ENCODE data around the gene NDOR1.

The NDOR1 gene

GRCh38 chr9:137232510-137232909 is 27.0 kb downstream of the NDOR1 start:
- TF ChIP-seq, protein P1, sequence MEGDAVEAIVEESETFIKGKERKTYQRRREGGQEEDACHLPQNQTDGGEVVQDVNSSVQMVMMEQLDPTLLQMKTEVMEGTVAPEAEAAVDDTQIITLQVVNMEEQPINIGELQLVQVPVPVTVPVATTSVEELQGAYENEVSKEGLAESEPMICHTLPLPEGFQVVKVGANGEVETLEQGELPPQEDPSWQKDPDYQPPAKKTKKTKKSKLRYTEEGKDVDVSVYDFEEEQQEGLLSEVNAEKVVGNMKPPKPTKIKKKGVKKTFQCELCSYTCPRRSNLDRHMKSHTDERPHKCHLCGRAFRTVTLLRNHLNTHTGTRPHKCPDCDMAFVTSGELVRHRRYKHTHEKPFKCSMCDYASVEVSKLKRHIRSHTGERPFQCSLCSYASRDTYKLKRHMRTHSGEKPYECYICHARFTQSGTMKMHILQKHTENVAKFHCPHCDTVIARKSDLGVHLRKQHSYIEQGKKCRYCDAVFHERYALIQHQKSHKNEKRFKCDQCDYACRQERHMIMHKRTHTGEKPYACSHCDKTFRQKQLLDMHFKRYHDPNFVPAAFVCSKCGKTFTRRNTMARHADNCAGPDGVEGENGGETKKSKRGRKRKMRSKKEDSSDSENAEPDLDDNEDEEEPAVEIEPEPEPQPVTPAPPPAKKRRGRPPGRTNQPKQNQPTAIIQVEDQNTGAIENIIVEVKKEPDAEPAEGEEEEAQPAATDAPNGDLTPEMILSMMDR (IDR thresholded peaks at IDR 0.05; ENCODE audit: insufficient read depth, low read length, poor library complexity, severe bottlenecking): no peak
- no peaks in the 10 kb centered on the region for H3K36me3 ChIP-seq (ENCODE audit: control insufficient read depth, insufficient read depth, low read length)
- DNase-seq (ENCODE audit: extremely low read depth, insufficient read length): no peak

DNA sequence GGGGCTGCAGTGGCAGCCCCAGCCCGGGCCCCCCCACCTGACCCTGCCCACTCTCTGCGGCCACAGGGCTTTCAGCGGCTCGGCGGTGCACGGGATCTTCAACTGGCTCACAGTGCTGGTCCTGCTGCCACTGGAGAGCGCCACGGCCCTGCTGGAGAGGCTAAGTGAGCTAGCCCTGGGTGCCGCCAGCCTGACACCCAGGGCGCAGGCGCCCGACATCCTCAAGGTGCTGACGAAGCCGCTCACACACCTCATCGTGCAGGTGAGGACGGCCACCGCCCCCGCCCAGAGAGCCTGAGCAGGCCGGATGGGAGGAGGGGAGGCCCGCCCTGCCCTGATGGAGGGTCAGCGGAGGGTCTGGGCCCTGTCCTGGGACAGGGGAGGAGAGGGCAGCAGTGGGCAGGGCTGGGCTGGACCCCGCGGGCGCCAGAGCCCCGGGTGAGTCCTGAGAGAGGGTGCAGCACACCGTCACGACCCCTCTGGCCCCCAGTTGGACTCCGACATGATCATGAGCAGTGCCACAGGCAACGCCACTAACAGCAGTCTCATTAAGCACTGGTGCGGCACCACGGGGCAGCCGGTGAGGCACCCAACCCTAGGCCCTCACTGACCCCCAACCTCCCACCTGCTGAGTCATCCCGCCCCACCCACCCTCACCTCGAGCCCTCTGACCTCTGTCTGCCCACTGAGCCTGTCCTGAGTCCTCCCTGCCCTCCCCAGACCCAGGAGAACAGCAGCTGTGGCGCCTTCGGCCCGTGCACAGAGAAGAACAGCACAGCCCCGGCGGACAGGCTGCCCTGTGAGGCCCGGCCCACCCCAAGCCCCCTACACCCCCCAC is 27.9 kb downstream of the NDOR1 start:
- no peak for DNase-seq (ENCODE audit: extremely low read depth, insufficient read length)
- H3K27me3 ChIP-seq (replicated peaks; ENCODE audit: control insufficient read depth, insufficient read depth, low read length): no peaks in the 10 kb centered on the region; the same call in 1 of the 2 replicates
- no peaks in the 10 kb centered on the region for H3K36me3 ChIP-seq (ENCODE audit: control insufficient read depth, insufficient read depth, low read length)
- TF ChIP-seq, protein P1 (IDR thresholded peaks at IDR 0.05; ENCODE audit: insufficient read depth, low read length, poor library complexity, severe bottlenecking): no peak
- no peak overlapping the region for H3K4me3 ChIP-seq (replicated peaks; ENCODE audit: low read depth, low read length)

More at GRCh38 chr9:137232510-137232909, 27.0 kb downstream of the NDOR1 start:
- Histone ChIP-seq H3K4me3 (replicated peaks; ENCODE audit: low read depth, low read length) (no peak overlapping the region), H3K27me3 (replicated peaks; ENCODE audit: control insufficient read depth, insufficient read depth, low read length) (no peaks in the 10 kb centered on the region; the same call in 1 of the 2 replicates)

DNA sequence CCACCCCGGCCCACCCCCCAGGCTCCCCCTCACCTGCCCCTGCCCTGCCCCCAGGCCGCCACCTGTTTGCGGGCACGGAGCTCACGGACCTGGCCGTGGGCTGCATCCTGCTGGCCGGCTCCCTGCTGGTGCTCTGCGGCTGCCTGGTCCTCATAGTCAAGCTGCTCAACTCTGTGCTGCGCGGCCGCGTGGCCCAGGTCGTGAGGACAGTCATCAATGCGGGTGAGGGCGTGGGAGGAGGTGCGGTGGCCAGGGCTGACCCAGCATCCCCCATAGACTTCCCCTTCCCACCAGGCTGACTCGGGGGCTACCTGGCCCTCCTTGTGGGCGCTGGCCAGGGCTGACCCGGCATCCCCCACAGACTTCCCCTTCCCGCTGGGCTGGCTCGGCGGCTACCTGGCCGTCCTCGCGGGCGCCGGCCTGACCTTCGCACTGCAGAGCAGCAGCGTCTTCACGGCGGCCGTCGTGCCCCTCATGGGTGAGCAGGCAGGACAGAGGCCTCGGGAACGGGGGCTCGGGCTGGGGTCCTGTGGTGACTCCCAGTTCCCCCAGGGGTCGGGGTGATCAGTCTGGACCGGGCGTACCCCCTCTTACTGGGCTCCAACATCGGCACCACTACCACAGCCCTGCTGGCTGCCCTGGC is 28.7 kb downstream of the NDOR1 start:
- no peaks in the 10 kb centered on the region; the same call in 1 of the 2 replicates for H3K27me3 ChIP-seq (replicated peaks; ENCODE audit: control insufficient read depth, insufficient read depth, low read length)
- TF ChIP-seq, protein P1 (IDR thresholded peaks at IDR 0.05; ENCODE audit: insufficient read depth, low read length, poor library complexity, severe bottlenecking): no peak
- H3K36me3 ChIP-seq (ENCODE audit: control insufficient read depth, insufficient read depth, low read length): no peaks in the 10 kb centered on the region
- H3K4me3 ChIP-seq (replicated peaks; ENCODE audit: low read depth, low read length): no peak overlapping the region
- DNase-seq (ENCODE audit: extremely low read depth, insufficient read length): no peak

- DNase-seq (ENCODE audit: extremely low read depth, insufficient read length): no peak
- no peaks in the 10 kb centered on the region for H3K36me3 ChIP-seq (ENCODE audit: control insufficient read depth, insufficient read depth, low read length)
- H3K4me3 ChIP-seq (replicated peaks; ENCODE audit: low read depth, low read length): no peak overlapping the region
- H3K27me3 ChIP-seq (replicated peaks; ENCODE audit: control insufficient read depth, insufficient read depth, low read length): no peaks in the 10 kb centered on the region; the same call in 1 of the 2 replicates
- TF ChIP-seq, protein P1 (IDR thresholded peaks at IDR 0.05; ENCODE audit: insufficient read depth, low read length, poor library complexity, severe bottlenecking): no peak
Measured at GRCh38 chr9:137234758-137235423, 29.4 kb downstream of the NDOR1 start.

DNA sequence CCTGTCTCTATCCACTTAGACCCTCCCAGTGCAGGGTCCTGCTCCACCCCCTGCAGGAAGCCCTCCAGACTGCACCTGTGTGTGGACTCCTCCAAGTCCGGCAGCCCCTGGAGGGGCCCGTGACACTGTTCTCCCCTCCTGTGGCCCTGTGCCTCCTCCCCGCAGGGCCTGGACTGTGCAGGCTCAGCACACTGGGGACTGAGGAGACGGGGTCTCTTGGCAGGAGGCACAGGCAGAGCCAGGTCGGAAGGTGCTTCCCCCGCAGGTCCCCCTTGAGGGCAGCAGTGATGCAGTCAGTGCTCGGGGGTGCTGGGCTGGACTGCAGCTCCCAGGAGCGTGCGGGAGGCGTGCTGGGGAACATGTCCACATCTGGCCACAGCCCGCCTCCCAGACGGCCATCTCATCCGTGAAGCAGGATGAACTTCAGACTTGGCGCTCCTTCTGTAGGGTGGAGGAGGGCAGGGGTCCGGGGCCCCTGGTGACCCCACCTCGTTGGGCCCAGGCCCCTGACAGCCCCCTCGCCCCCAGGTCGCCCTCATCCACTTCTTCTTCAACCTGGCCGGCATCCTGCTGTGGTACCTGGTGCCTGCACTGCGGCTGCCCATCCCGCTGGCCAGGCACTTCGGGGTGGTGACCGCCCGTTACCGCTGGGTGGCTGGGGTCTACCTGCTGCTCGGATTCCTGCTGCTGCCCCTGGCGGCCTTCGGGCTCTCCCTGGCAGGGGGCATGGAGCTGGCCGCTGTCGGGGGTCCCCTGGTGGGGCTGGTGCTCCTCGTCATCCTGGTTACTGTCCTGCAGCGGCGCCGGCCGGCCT is 30.1 kb downstream of the NDOR1 start:
- H3K4me3 ChIP-seq (replicated peaks; ENCODE audit: low read depth, low read length): no peak overlapping the region
- TF ChIP-seq, protein P1 (IDR thresholded peaks at IDR 0.05; ENCODE audit: insufficient read depth, low read length, poor library complexity, severe bottlenecking): peak; percentile 13
- H3K27me3 ChIP-seq (replicated peaks; ENCODE audit: control insufficient read depth, insufficient read depth, low read length): no peaks in the 10 kb centered on the region; the same call in 1 of the 2 replicates
- no peak for DNase-seq (ENCODE audit: extremely low read depth, insufficient read length)
- no peaks in the 10 kb centered on the region for H3K36me3 ChIP-seq (ENCODE audit: control insufficient read depth, insufficient read depth, low read length)
